ENCODE results near the gene FAM185A. TPM values are rescaled to one million over a fixed set of nuclear protein-coding genes. Genes with fewer than 3 reads are reported as not detected.

FAM185A gene
- total and polyA plus RNA-seq, 2 of the 8 experiments (the other 6 are each of a cell fraction or from before 2014, with no cell fraction given), result 5.2 to 6.6 TPM

DNA sequence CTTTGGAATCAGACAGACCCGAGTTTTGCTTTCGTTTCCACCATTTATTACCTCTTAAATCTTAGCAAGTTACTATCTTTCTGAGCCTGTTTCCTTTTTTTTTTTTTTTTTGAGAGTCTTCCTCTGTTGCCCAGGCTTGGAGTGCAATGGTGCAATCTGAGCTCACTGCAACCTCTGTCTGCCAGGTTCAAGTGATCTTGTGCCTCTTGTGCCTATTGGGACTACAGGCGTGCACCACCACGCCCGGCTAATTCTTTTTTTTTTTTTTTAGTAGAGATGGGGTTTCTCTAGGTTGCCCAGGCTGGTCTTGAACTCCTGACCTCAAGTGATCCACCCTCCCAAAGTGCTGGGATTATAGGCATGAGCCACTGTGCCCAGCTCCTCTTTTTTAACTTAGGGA, 84.5 kb downstream of the FAM185A start:
- no peaks in the 10 kb centered on the region for H3K79me1 ChIP-seq (ENCODE audit: low read depth, low read length)
- H4K5ac ChIP-seq (ENCODE audit: insufficient read length, low read depth, low read length), result no peak overlapping the region
- no peak overlapping the region for H3K27ac ChIP-seq (ENCODE audit: low read depth, low read length)
- DNase-seq (ENCODE audit: low read depth in 1 of 2, low spot score in 2 of 2), result no peak
- H3K36me3 ChIP-seq (ENCODE audit: control insufficient read depth in 2 of 4, insufficient read depth in 4 of 4, low read length in 3 of 4), result 0 out of 8 replicates have a peak, but pooled peaks cover 0 to 3% (median 0%) of the 10 kb centered on the region in 4 experiments
- H2BK120ac ChIP-seq (replicated peaks; ENCODE audit: low read depth, low read length), result no peak overlapping the region
- FAIRE-seq, result no peak
- H3K79me2 ChIP-seq (ENCODE audit: control insufficient read depth in 1 of 2, insufficient read depth in 2 of 2, low read length in 2 of 2), result no peaks in the 10 kb centered on the region
- H3K23me2 ChIP-seq (ENCODE audit: low read depth, low read length), result no peaks in the 10 kb centered on the region
- ChIA-PET POLR2A (ENCODE audit: partially characterized antibody) (no interaction called here), CTCF (ENCODE audit: partially characterized antibody) (interaction anchor here (1.1 to 1.9 kb wide), 3 partner anchors 10 to 230 kb away, joined by 3 to 5 read pairs (median 5); no protein-coding TSS in a partner anchor)
- no peak overlapping the region for H3K4me3 ChIP-seq (ENCODE audit: extremely low read depth in 1 of 4, insufficient read depth in 2 of 4, low read depth in 3 of 4, low read length in 4 of 4)
- H4K8ac ChIP-seq (ENCODE audit: extremely low read depth, insufficient read depth, low read length), result no peak overlapping the region
- no peak for TF ChIP-seq GTF2F1 (IDR thresholded peaks at IDR 0.05; ENCODE audit: borderline replicate concordance, low read depth, low read length)
- no peak for TF ChIP-seq RBBP5 (IDR thresholded peaks at IDR 0.05; ENCODE audit: borderline replicate concordance, low read depth, low read length)
- TF ChIP-seq ASH2L (IDR thresholded peaks at IDR 0.05; ENCODE audit: low read length), result no peak
- TF ChIP-seq, protein P1, sequence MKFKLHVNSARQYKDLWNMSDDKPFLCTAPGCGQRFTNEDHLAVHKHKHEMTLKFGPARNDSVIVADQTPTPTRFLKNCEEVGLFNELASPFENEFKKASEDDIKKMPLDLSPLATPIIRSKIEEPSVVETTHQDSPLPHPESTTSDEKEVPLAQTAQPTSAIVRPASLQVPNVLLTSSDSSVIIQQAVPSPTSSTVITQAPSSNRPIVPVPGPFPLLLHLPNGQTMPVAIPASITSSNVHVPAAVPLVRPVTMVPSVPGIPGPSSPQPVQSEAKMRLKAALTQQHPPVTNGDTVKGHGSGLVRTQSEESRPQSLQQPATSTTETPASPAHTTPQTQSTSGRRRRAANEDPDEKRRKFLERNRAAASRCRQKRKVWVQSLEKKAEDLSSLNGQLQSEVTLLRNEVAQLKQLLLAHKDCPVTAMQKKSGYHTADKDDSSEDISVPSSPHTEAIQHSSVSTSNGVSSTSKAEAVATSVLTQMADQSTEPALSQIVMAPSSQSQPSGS (IDR thresholded peaks at IDR 0.05; ENCODE audit: low read length), result no peak
- TF ChIP-seq NRF1 (IDR thresholded peaks at IDR 0.05; ENCODE audit: low read depth, low read length), result no peak
- TF ChIP-seq, protein P2, sequence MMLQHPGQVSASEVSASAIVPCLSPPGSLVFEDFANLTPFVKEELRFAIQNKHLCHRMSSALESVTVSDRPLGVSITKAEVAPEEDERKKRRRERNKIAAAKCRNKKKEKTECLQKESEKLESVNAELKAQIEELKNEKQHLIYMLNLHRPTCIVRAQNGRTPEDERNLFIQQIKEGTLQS (IDR thresholded peaks at IDR 0.05; ENCODE audit: insufficient read depth, low read depth, low read length), result no peak
- no peak for TF ChIP-seq POLR2AphosphoS5 (IDR thresholded peaks at IDR 0.05; ENCODE audit: low read depth, low read length)
- no peak for TF ChIP-seq JUN (IDR thresholded peaks at IDR 0.05; ENCODE audit: low read depth, low read length)
- no peak for TF ChIP-seq TEAD4 (IDR thresholded peaks at IDR 0.05; ENCODE audit: low read depth, low read length)
- no peak for TF ChIP-seq SIX5 (IDR thresholded peaks at IDR 0.05; ENCODE audit: low read depth, low read length)
- TF ChIP-seq SIN3A (conservative IDR thresholded peaks at IDR 0.05 in 1 of 2, IDR thresholded peaks at IDR 0.05 in 1 of 2; ENCODE audit: low read depth in 1 of 2, low read length in 2 of 2), result no peak
- TF ChIP-seq SP2 (IDR thresholded peaks at IDR 0.05; ENCODE audit: low read length), result no peak
- H2AK5ac ChIP-seq (ENCODE audit: low read depth, low read length), result no peak overlapping the region
- no peak overlapping the region for H3K56ac ChIP-seq (replicated peaks; ENCODE audit: insufficient read length, low read depth, low read length)
- H3K4ac ChIP-seq (replicated peaks; ENCODE audit: insufficient read length, low read depth, low read length), result no peak overlapping the region
- H3K9ac ChIP-seq (replicated peaks in 1 of 4; ENCODE audit: extremely low read depth in 1 of 4, low read depth in 3 of 4, low read length in 3 of 4), result no peak overlapping the region
- H3K23ac ChIP-seq (ENCODE audit: insufficient read length), result no peak overlapping the region
- no peak overlapping the region for H3K14ac ChIP-seq (ENCODE audit: insufficient read length)
- H2BK15ac ChIP-seq (ENCODE audit: low read length), result no peak overlapping the region
- no peak overlapping the region for H3K18ac ChIP-seq (ENCODE audit: extremely low read depth, low read length)
- H3K27me3 ChIP-seq (replicated peaks in 1 of 4; ENCODE audit: control insufficient read depth in 3 of 4, extremely low read depth in 1 of 4, insufficient read depth in 3 of 4, low read length in 3 of 4), result peaks cover 0 to 1% (median 0%) of the 10 kb centered on the region in 4 experiments; a peak in 1 of 7 replicates
- 85% methylated on average over 5 of the region's 5 CpGs; no CpG with 5 or more reads in 1 of the 2 experiments for WGBS, 2 experiments (ENCODE audit: extremely low coverage in 1 of 2, insufficient coverage in 1 of 2, insufficient read length in 1 of 2, insufficient replicate concordance in 2 of 2, low coverage in 1 of 2, low lambda C conversion rate in 2 of 2, missing lambda C conversion rate in 1 of 2)
- peaks cover 0 to 5% (median 2%) of the 10 kb centered on the region in 4 experiments; a peak in 2 of 7 replicates for H3K4me1 ChIP-seq (replicated peaks in 1 of 4; ENCODE audit: control insufficient read depth in 3 of 4, insufficient read depth in 4 of 4, low read length in 3 of 4)
- no peak overlapping the region for H2AFZ ChIP-seq (ENCODE audit: low read length)
- H2BK5ac ChIP-seq (ENCODE audit: low read depth, low read length), result no peak overlapping the region
- no peak overlapping the region for H4K91ac ChIP-seq (replicated peaks; ENCODE audit: insufficient read length, low read length)
- no peaks in the 10 kb centered on the region for H3K9me3 ChIP-seq (ENCODE audit: insufficient read depth in 2 of 2, low read depth in 1 of 2, low read length in 1 of 2)
- no peak overlapping the region for H3K4me2 ChIP-seq (ENCODE audit: insufficient read depth in 1 of 2, low read depth in 2 of 2, low read length in 2 of 2)
- H2BK20ac ChIP-seq (ENCODE audit: low read length), result no peak overlapping the region
- H2BK12ac ChIP-seq (ENCODE audit: low read depth, low read length), result no peak overlapping the region
- H4K20me1 ChIP-seq (replicated peaks in 1 of 2; ENCODE audit: control insufficient read depth in 1 of 2, insufficient read depth in 2 of 2, low read length in 2 of 2), result no peaks in the 10 kb centered on the region

Measured in H1 (cell line).